NCI-H510A treated with DMSO at 0.1 percent for 48 hours (cell line): ENCODE measurements around the gene TCF21.

Experiments used
- DNase-seq: peaks from one replicate; lab custom pipeline; 2025; lab: John Stamatoyannopoulos, UW

TCF21 gene

GRCh38 chr6:133889557-133890403 is 867 bp downstream of the TCF21 start:
- no peak for DNase-seq

GRCh38 chr6:133890711-133891148 is 1.8 kb downstream of the TCF21 start:
- DNase-seq = no peak

GRCh38 chr6:133891149-133891926 is 2.4 kb downstream of the TCF21 start:
- no peak for DNase-seq

- peak; percentile 11 for DNase-seq
These were observed 3.3 kb downstream of the TCF21 start for GRCh38 chr6:133891927-133892812.

- DNase-seq = no peak
These were observed 4.1 kb downstream of the TCF21 start for GRCh38 chr6:133892813-133893691.

- DNase-seq = no peak
These were observed 5.0 kb downstream of the TCF21 start for GRCh38 chr6:133893946-133894345.

GRCh38 chr6:133894369-133894768 is 5.5 kb downstream of the TCF21 start:
- DNase-seq = no peak

GRCh38 chr6:133894795-133895358 is 6.0 kb downstream of the TCF21 start:
- no peak for DNase-seq

- no peak for DNase-seq
These were observed 6.8 kb downstream of the TCF21 start for GRCh38 chr6:133895573-133896343.

- no peak for DNase-seq
These were observed 7.4 kb downstream of the TCF21 start for GRCh38 chr6:133896344-133896721.

- DNase-seq = no peak
These were observed 9.3 kb downstream of the TCF21 start for GRCh38 chr6:133898263-133898662.

- no peak for DNase-seq
These were observed 10.6 kb downstream of the TCF21 start for GRCh38 chr6:133899556-133899955.

- DNase-seq = no peak
These were observed 14.9 kb downstream of the TCF21 start for GRCh38 chr6:133903855-133904254.

- DNase-seq = no peak
These were observed 17.1 kb downstream of the TCF21 start for GRCh38 chr6:133906050-133906449.

- DNase-seq = peak; percentile 43
These were observed 27.8 kb downstream of the TCF21 start for GRCh38 chr6:133916650-133917151.

- no peak for DNase-seq
These were observed 28.9 kb downstream of the TCF21 start for GRCh38 chr6:133917781-133918180.

GRCh38 chr6:133918208-133918930 is 29.5 kb downstream of the TCF21 start:
- DNase-seq = no peak

GRCh38 chr6:133919362-133919761 is 30.4 kb downstream of the TCF21 start:
- no peak for DNase-seq

GRCh38 chr6:133921249-133921859 is 32.4 kb downstream of the TCF21 start:
- peak; percentile 20 for DNase-seq
